ENCODE measurements around the gene BSPRY.
"Not testable (repeated sequence)": the region's sequence is repeated elsewhere in the genome, so short reads cannot be mapped to it uniquely, and the experiment has no call there.

The BSPRY gene

DNA sequence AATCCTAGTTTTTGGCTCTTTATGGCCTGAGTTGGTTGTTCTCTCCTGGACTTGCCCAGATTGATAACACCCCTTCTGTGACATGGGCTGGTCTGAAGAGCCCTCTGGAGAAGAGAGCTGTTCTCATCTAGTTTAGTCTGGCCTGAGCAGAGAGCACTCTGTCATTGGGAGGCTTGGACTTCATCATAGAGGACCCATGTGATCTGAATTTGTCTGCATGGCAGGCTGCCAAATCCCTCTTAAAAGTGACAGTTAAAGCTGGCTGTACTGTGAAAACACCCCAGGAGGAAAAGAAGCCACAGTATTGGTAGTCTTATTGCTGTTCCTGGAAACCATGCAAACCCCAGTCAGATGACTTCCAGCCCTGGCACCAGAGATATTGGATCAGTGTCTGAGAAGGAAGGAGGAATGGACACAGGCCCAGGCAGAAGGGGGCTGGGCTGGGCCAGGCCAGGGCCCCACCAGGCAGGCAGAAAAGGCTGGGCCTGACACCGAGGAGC lies 5.6 kb upstream of the BSPRY start:
- no peak for FAIRE-seq

DNA sequence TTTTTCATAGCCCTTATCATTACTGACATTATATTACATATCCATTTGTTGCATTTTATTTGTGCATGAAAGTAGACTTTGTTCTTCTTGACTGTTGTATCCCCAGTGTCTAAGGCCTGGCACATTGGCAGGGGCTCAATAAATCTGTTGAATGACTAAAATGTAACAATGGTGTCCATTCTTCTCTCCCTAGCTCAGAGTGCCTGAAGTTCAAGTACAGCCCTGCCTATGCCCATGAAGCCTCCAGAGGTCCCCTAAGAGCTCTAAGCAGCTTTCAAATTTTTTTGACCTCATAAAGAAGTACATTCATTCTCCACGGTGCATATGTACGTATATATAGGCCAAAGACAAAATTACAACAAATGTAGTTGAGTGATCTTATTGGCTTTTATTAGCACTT lies 4.2 kb upstream of the BSPRY start:
- no peak for FAIRE-seq

DNA sequence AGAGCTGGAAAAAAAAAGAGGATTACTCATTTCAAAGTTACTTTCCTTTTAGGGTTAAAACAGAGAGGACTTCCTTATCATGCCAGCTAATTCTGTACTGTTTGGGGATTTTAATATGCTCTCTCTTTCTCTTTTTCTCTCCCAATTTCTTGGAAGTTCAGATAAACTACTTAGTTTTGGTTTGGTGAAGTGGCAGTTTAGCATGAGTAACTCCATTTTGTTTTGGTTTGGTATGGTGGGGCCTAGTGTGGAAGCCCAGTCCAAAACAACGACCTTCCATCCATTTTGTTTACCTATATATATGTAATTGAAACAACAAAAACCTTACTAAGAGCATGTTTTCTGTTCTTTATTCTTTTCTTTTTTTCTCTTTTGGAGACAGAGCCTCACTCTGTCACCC lies 3.7 kb upstream of the BSPRY start:
- no peak for FAIRE-seq

GRCh38 chr9:113348437-113348836 lies 904 bp upstream of the BSPRY start:
- no peak for FAIRE-seq

- FAIRE-seq: no peak
Measured at GRCh38 chr9:113349066-113349444, 286 bp upstream of the BSPRY start.

GRCh38 chr9:113350107-113350661 lies 843 bp downstream of the BSPRY start:
- no peak for FAIRE-seq

- FAIRE-seq: no peak
Measured at GRCh38 chr9:113350937-113351336, 1.6 kb downstream of the BSPRY start.

- FAIRE-seq: no peak
Measured at GRCh38 chr9:113352006-113352405, 2.7 kb downstream of the BSPRY start.

- no peak for FAIRE-seq
Measured at GRCh38 chr9:113352411-113352810, 3.1 kb downstream of the BSPRY start.

DNA sequence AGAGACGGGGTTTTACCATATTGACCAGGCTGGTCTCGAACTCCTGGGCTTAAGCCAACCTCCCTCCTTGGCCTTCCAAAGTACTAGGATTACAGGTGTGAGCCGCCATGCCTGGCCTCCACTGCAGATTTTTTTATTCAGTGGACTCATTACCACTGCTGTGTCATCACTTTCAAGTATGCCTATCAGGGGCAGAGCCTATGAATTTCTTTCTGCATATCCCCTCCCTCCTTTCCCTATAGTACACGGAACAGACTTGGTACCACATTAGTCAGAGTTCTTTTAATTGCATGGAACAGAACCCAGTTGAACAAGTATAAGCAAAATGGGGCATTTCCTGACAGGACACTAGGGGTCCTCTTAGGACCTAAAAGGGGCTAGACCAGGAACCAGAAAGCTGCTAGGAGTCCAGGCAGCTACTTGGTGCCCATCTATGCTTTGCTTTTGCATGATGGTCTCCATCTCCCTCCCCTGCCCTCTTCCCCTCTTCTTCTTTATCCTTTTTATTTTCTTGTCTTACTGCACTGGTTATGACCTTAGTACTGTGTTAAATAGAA lies 5.8 kb downstream of the BSPRY start:
- FAIRE-seq: no peak

GRCh38 chr9:113356686-113357292 lies 7.4 kb downstream of the BSPRY start:
- FAIRE-seq: no peak

- no peak for FAIRE-seq
Measured at GRCh38 chr9:113359385-113359784, 10.0 kb downstream of the BSPRY start.

DNA sequence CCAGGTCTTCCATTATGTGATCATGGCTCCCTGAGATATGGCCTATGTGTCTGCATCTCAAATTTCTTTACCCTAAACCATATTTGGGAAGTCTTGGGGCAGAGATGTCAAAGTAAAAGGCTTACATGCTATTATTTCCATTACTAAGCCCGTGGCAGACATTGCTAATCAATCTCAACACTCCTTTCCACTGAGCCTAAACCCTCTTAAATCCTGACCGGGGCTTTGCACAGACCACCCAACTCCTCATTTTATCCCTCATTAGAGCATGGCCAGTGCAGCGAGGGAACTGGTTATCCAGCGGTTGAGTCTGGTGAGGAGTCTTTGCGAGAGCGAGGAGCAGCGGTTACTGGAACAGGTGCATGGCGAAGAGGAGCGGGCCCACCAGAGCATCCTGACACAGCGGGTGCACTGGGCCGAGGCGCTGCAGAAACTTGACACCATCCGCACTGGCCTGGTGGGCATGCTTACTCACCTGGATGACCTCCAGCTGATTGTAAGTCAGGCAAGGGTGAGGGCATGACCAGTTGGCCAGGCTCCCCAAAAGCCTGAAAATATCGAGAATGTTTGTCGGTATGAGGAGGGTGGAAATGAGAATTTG lies 11.0 kb downstream of the BSPRY start:
- FAIRE-seq: no peak

- no peak for FAIRE-seq
Measured at GRCh38 chr9:113361304-113362018, 12.1 kb downstream of the BSPRY start.

GRCh38 chr9:113363336-113363735 lies 14.0 kb downstream of the BSPRY start:
- FAIRE-seq: no peak

GRCh38 chr9:113364951-113365350 lies 15.6 kb downstream of the BSPRY start:
- no peak for FAIRE-seq

DNA sequence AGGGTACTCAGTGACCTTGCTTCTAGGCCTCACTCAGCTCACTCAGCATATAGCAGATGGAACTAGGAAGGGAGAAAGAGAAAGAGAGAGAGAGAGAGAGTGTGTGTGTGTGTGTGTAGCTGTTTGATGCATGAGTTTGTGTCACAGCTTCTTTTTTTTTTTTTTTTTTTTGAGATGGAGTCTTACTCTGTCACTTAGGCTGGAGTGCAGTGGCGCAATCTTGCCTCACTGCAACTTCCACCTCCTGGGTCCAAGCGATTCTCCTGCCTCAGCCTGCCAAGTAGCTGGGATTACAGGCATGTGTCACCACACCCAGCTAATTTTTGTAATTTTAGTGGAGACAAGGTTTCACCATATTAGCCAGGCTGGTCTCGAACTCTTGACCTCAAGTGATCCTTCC lies 16.3 kb downstream of the BSPRY start:
- not testable (repeated sequence) for FAIRE-seq

DNA sequence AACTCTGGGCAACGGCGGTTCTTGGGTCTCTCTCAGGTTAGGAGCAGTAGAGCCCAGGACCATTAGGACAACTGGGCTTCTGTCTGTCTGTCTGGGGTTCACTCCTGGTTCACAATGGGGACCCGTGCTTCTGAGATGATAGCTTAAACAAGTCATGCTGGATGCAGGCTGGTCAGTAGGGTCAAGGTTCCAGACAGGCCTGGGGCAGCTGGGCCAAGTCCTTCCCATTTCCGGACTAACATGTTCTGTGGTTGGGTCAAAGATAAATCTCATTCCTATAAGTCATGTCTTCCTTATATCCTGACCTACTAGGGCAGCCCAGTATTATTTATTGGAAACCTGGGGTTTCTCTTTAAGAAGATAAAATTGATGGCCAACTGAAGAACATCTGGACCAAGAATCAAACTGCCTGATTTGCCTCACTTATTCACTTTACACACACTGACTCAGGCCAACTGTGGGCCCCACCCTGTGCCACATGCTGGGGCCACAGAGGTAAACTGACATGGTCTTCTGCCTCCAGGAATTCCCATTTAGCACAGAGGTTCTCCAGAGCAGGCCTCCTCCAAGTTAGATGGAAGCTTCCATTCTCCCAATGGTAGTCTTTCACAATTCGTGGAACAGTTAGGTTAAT lies 19.1 kb downstream of the BSPRY start:
- no peak for FAIRE-seq

DNA sequence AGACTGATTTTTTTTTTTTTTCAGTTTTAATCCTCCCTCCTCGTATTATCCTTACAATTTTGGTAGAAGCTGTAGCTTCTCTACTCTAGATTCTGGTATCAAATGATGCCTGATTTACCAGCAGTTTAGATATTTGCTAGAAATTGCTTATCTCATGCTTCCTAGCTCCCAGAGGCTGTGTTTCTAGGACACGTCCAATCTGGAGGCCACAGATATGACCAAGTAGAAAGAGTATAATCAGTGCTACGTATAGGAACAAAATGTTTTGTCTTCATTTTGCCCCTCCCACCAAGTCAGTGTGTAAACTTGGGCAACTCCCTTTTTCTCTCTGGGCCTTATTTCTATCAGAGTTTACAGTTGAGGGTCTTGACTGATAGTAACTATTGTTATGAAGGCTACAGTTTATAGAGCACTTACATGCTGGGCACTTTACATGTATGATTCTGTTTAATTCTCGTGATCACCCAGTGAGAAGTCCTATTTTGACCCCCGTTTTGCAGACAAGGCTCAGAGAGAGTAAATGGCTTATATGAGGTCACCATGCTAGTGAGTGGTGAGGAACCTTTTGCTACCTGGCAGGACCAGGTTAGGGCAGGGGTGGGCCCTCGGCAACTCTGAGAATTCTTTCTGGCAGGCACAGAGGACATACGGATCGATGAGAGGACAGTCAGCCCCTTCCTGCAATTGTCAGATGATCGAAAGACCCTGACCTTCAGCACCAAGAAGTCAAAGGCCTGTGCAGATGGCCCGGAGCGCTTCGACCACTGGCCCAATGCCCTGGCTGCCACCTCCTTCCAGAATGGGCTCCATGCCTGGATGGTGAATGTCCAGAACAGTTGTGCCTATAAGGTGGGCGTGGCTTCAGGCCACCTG lies 19.9 kb downstream of the BSPRY start:
- no peak for FAIRE-seq

DNA sequence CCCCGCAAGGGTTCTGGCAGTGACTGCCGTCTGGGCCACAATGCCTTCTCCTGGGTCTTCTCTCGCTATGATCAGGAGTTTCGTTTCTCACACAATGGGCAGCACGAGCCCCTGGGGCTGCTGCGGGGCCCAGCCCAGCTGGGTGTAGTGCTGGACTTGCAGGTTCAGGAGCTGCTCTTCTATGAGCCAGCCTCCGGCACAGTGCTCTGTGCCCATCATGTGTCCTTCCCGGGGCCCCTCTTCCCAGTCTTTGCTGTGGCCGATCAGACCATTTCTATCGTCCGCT lies 20.5 kb downstream of the BSPRY start:
- no peak for FAIRE-seq

DNA sequence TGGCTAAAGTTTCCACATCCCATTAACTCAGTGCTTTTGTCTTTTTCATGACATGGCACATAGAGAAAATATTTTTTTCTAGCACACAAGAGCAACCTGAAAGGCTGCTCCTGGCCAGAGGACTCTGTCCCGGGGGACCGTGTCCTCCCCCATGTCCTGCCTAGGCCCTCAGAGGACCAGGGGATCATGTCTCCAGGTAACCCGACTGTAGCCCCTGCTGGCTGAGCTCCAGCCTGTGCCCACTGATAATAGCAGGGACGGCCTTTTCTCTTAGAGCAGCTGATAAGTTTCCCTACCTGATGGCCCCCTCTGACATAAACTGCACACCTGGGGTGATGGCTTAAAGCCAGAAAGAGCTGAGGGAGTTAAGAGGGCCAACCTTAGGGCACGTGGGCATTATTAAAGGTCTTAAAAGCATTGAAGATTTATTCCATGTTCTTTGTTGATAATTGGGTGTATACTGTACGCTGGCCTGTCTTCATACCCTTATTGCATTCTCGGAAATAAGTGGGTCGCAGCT lies 21.5 kb downstream of the BSPRY start:
- FAIRE-seq: no peak

- no peak for FAIRE-seq
Measured at GRCh38 chr9:113372059-113372458, 22.7 kb downstream of the BSPRY start.
